ENCODE data around the gene MRM1.

GRCh38 chr17:36623281-36623680 lies 21.9 kb downstream of the MRM1 start:
- no peak for TF ChIP-seq CTCF (IDR thresholded peaks at IDR 0.05; ENCODE audit: low read depth, low read length)
- TF ChIP-seq EZH2phosphoT487 (IDR thresholded peaks at IDR 0.05; ENCODE audit: low read depth), result no peak

All from OCI-LY3 (cell line).